ENCODE data around the gene SLX4. TPM values are rescaled to one million over a fixed set of nuclear protein-coding genes. Genes with fewer than 3 reads are reported as not detected.

SLX4 gene
- total RNA-seq, 1 donor from 2014 or later: 1.3 TPM

- Histone ChIP-seq H3K27me3 (ENCODE audit: control insufficient read depth, insufficient read depth, low read length) (no peaks in the 10 kb centered on the region), H3K36me3 (ENCODE audit: control insufficient read depth, insufficient read depth, low read length) (no peaks in the 10 kb centered on the region), H3K4me3 (ENCODE audit: low read depth, low read length) (no peak overlapping the region)
- no peak for DNase-seq (ENCODE audit: low read depth)
- no peak for TF ChIP-seq CTCF (IDR thresholded peaks at IDR 0.05; ENCODE audit: insufficient read depth, low read length, severe bottlenecking)
- no peak for FAIRE-seq
These were observed 35.9 kb downstream of the SLX4 start for GRCh38 chr16:3575491-3575890.

- no peak for TF ChIP-seq CTCF (IDR thresholded peaks at IDR 0.05; ENCODE audit: insufficient read depth, low read length, severe bottlenecking)
- H3K36me3 ChIP-seq (ENCODE audit: control insufficient read depth, insufficient read depth, low read length): no peaks in the 10 kb centered on the region
- no peaks in the 10 kb centered on the region for H3K27me3 ChIP-seq (ENCODE audit: control insufficient read depth, insufficient read depth, low read length)
- no peak overlapping the region for H3K4me3 ChIP-seq (ENCODE audit: low read depth, low read length)
- FAIRE-seq (no peak), DNase-seq (ENCODE audit: low read depth) (no peak)
These were observed 37.2 kb downstream of the SLX4 start for GRCh38 chr16:3574195-3574594.

GRCh38 chr16:3573146-3573815 lies 38.1 kb downstream of the SLX4 start:
- FAIRE-seq (no peak), DNase-seq (ENCODE audit: low read depth) (no peak)
- no peaks in the 10 kb centered on the region for H3K36me3 ChIP-seq (ENCODE audit: control insufficient read depth, insufficient read depth, low read length)
- no peaks in the 10 kb centered on the region for H3K27me3 ChIP-seq (ENCODE audit: control insufficient read depth, insufficient read depth, low read length)
- no peak overlapping the region for H3K4me3 ChIP-seq (ENCODE audit: low read depth, low read length)
- no peak for TF ChIP-seq CTCF (IDR thresholded peaks at IDR 0.05; ENCODE audit: insufficient read depth, low read length, severe bottlenecking)

GRCh38 chr16:3570420-3571062 lies 40.9 kb downstream of the SLX4 start:
- FAIRE-seq (no peak), DNase-seq (ENCODE audit: low read depth) (no peak)
- no peak for TF ChIP-seq CTCF (IDR thresholded peaks at IDR 0.05; ENCODE audit: insufficient read depth, low read length, severe bottlenecking)
- Histone ChIP-seq H3K4me3 (ENCODE audit: low read depth, low read length) (no peak overlapping the region), H3K27me3 (ENCODE audit: control insufficient read depth, insufficient read depth, low read length) (no peaks in the 10 kb centered on the region), H3K36me3 (ENCODE audit: control insufficient read depth, insufficient read depth, low read length) (no peaks in the 10 kb centered on the region)

- TF ChIP-seq CTCF (IDR thresholded peaks at IDR 0.05; ENCODE audit: insufficient read depth, low read length, severe bottlenecking): no peak
- Histone ChIP-seq H3K27me3 (ENCODE audit: control insufficient read depth, insufficient read depth, low read length) (no peaks in the 10 kb centered on the region), H3K36me3 (ENCODE audit: control insufficient read depth, insufficient read depth, low read length) (no peaks in the 10 kb centered on the region), H3K4me3 (ENCODE audit: low read depth, low read length) (no peak overlapping the region)
- no peak for DNase-seq (ENCODE audit: low read depth)
- no peak for FAIRE-seq
These were observed 41.6 kb downstream of the SLX4 start for GRCh38 chr16:3569851-3570250.
